ENCODE data around the gene KLF13. TPM values are rescaled to one million over a fixed set of nuclear protein-coding genes. Genes with fewer than 3 reads are reported as not detected.

The KLF13 gene
- total and polyA plus RNA-seq, 2 experiments from 2014 or later = 23.5 to 28.6 TPM

DNA sequence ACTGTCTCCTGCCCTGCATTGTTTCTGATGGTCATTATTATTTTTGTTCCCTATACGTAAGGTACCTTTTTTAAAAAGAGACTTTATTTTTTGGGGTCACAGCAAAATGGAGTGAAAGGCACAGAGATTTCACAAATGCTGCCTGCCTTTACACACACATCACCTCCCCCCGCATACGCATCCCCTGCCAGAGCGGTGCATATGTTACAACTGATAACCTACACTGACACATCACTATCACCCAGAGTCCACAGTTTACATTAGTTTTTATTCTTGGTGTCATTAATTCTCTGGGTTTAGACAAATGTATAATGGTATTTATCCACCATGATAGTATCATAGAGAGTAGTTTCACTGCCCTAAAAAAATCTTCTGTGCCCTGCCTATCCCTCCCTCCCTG, 43.6 kb upstream of the KLF13 start:
- no peaks in the 10 kb centered on the region; the same call in 2 of the 3 replicates for H3K9me3 Mint-ChIP-seq
- no peak overlapping the region for H3K27ac Mint-ChIP-seq
- H3K79me2 ChIP-seq (replicated peaks; ENCODE audit: insufficient read depth) = no peaks in the 10 kb centered on the region
- H3K4me3 Mint-ChIP-seq = no peak overlapping the region
- H3K27ac ChIP-seq (ENCODE audit: low read depth) = no peak overlapping the region
- H3K4me2 ChIP-seq = no peak overlapping the region
- no peak overlapping the region for H2AFZ ChIP-seq
- TF ChIP-seq, protein P1, sequence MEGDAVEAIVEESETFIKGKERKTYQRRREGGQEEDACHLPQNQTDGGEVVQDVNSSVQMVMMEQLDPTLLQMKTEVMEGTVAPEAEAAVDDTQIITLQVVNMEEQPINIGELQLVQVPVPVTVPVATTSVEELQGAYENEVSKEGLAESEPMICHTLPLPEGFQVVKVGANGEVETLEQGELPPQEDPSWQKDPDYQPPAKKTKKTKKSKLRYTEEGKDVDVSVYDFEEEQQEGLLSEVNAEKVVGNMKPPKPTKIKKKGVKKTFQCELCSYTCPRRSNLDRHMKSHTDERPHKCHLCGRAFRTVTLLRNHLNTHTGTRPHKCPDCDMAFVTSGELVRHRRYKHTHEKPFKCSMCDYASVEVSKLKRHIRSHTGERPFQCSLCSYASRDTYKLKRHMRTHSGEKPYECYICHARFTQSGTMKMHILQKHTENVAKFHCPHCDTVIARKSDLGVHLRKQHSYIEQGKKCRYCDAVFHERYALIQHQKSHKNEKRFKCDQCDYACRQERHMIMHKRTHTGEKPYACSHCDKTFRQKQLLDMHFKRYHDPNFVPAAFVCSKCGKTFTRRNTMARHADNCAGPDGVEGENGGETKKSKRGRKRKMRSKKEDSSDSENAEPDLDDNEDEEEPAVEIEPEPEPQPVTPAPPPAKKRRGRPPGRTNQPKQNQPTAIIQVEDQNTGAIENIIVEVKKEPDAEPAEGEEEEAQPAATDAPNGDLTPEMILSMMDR (conservative IDR thresholded peaks at IDR 0.05; ENCODE audit: low read depth in 2 of 2) = no peak
- TF ChIP-seq, protein P2, sequence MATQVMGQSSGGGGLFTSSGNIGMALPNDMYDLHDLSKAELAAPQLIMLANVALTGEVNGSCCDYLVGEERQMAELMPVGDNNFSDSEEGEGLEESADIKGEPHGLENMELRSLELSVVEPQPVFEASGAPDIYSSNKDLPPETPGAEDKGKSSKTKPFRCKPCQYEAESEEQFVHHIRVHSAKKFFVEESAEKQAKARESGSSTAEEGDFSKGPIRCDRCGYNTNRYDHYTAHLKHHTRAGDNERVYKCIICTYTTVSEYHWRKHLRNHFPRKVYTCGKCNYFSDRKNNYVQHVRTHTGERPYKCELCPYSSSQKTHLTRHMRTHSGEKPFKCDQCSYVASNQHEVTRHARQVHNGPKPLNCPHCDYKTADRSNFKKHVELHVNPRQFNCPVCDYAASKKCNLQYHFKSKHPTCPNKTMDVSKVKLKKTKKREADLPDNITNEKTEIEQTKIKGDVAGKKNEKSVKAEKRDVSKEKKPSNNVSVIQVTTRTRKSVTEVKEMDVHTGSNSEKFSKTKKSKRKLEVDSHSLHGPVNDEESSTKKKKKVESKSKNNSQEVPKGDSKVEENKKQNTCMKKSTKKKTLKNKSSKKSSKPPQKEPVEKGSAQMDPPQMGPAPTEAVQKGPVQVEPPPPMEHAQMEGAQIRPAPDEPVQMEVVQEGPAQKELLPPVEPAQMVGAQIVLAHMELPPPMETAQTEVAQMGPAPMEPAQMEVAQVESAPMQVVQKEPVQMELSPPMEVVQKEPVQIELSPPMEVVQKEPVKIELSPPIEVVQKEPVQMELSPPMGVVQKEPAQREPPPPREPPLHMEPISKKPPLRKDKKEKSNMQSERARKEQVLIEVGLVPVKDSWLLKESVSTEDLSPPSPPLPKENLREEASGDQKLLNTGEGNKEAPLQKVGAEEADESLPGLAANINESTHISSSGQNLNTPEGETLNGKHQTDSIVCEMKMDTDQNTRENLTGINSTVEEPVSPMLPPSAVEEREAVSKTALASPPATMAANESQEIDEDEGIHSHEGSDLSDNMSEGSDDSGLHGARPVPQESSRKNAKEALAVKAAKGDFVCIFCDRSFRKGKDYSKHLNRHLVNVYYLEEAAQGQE (IDR thresholded peaks at IDR 0.05; ENCODE audit: unreplicated experiment) = no peak
- TF ChIP-seq, protein P3, sequence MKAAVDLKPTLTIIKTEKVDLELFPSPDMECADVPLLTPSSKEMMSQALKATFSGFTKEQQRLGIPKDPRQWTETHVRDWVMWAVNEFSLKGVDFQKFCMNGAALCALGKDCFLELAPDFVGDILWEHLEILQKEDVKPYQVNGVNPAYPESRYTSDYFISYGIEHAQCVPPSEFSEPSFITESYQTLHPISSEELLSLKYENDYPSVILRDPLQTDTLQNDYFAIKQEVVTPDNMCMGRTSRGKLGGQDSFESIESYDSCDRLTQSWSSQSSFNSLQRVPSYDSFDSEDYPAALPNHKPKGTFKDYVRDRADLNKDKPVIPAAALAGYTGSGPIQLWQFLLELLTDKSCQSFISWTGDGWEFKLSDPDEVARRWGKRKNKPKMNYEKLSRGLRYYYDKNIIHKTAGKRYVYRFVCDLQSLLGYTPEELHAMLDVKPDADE (IDR thresholded peaks at IDR 0.05) = no peak
- TF ChIP-seq JUNB (IDR thresholded peaks at IDR 0.05; ENCODE audit: unreplicated experiment) (no peak), EZH2phosphoT487 (IDR thresholded peaks at IDR 0.05; ENCODE audit: unreplicated experiment) (no peak), STAT1 (IDR thresholded peaks at IDR 0.05; ENCODE audit: unreplicated experiment) (no peak), ZNF114 (CRISPR knock-in tag; IDR thresholded peaks at IDR 0.05) (no peak), NANOG (IDR thresholded peaks at IDR 0.05; ENCODE audit: borderline replicate concordance) (no peak), CREB1 (CRISPR knock-in tag; IDR thresholded peaks at IDR 0.05; ENCODE audit: low read depth) (no peak), EZH2 (IDR thresholded peaks at IDR 0.05; ENCODE audit: low read depth, unreplicated experiment) (no peak)
- TF ChIP-seq, protein P4, sequence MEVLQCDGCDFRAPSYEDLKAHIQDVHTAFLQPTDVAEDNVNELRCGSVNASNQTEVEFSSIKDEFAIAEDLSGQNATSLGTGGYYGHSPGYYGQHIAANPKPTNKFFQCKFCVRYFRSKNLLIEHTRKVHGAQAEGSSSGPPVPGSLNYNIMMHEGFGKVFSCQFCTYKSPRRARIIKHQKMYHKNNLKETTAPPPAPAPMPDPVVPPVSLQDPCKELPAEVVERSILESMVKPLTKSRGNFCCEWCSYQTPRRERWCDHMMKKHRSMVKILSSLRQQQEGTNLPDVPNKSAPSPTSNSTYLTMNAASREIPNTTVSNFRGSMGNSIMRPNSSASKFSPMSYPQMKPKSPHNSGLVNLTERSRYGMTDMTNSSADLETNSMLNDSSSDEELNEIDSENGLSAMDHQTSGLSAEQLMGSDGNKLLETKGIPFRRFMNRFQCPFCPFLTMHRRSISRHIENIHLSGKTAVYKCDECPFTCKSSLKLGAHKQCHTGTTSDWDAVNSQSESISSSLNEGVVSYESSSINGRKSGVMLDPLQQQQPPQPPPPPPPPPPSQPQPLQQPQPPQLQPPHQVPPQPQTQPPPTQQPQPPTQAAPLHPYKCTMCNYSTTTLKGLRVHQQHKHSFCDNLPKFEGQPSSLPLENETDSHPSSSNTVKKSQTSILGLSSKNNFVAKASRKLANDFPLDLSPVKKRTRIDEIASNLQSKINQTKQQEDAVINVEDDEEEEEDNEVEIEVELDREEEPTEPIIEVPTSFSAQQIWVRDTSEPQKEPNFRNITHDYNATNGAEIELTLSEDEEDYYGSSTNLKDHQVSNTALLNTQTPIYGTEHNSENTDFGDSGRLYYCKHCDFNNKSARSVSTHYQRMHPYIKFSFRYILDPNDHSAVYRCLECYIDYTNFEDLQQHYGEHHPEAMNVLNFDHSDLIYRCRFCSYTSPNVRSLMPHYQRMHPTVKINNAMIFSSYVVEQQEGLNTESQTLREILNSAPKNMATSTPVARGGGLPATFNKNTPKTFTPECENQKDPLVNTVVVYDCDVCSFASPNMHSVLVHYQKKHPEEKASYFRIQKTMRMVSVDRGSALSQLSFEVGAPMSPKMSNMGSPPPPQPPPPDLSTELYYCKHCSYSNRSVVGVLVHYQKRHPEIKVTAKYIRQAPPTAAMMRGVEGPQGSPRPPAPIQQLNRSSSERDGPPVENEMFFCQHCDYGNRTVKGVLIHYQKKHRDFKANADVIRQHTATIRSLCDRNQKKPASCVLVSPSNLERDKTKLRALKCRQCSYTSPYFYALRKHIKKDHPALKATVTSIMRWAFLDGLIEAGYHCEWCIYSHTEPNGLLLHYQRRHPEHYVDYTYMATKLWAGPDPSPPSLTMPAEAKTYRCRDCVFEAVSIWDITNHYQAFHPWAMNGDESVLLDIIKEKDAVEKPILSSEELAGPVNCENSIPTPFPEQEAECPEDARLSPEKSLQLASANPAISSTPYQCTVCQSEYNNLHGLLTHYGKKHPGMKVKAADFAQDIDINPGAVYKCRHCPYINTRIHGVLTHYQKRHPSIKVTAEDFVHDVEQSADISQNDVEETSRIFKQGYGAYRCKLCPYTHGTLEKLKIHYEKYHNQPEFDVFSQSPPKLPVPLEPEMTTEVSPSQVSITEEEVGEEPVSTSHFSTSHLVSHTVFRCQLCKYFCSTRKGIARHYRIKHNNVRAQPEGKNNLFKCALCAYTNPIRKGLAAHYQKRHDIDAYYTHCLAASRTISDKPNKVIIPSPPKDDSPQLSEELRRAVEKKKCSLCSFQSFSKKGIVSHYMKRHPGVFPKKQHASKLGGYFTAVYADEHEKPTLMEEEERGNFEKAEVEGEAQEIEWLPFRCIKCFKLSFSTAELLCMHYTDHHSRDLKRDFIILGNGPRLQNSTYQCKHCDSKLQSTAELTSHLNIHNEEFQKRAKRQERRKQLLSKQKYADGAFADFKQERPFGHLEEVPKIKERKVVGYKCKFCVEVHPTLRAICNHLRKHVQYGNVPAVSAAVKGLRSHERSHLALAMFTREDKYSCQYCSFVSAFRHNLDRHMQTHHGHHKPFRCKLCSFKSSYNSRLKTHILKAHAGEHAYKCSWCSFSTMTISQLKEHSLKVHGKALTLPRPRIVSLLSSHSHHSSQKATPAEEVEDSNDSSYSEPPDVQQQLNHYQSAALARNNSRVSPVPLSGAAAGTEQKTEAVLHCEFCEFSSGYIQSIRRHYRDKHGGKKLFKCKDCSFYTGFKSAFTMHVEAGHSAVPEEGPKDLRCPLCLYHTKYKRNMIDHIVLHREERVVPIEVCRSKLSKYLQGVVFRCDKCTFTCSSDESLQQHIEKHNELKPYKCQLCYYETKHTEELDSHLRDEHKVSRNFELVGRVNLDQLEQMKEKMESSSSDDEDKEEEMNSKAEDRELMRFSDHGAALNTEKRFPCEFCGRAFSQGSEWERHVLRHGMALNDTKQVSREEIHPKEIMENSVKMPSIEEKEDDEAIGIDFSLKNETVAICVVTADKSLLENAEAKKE (CRISPR knock-in tag; IDR thresholded peaks at IDR 0.05) = no peak
- H3K4me1 Mint-ChIP-seq = peaks cover 10% of the 10 kb centered on the region; the same call in 2 of the 3 replicates
- DNase-seq (ENCODE audit: low spot score) = no peak
- no peak for ATAC-seq
- H3F3A ChIP-seq (replicated peaks; ENCODE audit: low read depth) = no peaks in the 10 kb centered on the region
- no peaks in the 10 kb centered on the region for H3K9me2 ChIP-seq (ENCODE audit: insufficient read depth)
- no peaks in the 10 kb centered on the region for H4K20me1 ChIP-seq (replicated peaks; ENCODE audit: insufficient read depth)
- H3K36me3 ChIP-seq (ENCODE audit: insufficient read depth) = no peaks in the 10 kb centered on the region
- H3K4me3 ChIP-seq = no peak overlapping the region
- H3K4me1 ChIP-seq (ENCODE audit: insufficient read depth) = no peaks in the 10 kb centered on the region
- peaks cover 4% of the 10 kb centered on the region for H3K27me3 Mint-ChIP-seq (ENCODE audit: insufficient read depth, low read depth, poor library complexity)
- no peaks in the 10 kb centered on the region; the same call in 2 of the 3 replicates for H3K36me3 Mint-ChIP-seq (ENCODE audit: low read depth)
- H3K27me3 ChIP-seq (ENCODE audit: insufficient read depth) = no peaks in the 10 kb centered on the region
